Keratinocyte (primary cell): Measurements from ENCODE around the gene ADAM19.

Experiments
- CTCF ChIP-seq, 3 experiments: IDR thresholded peaks in 1 of 3; conservative IDR thresholded peaks in 1 of 3; optimal IDR thresholded peaks in 1 of 3; 2 replicates in 2 of 3; 3 replicates in 1 of 3; pipeline versions ENCODE3 to v1.5.1; 2011; ENCODE audit warnings: low read length in 3 of 3, mild to moderate bottlenecking in 3 of 3, moderate library complexity in 2 of 3, control low read depth in 1 of 3, inconsistent platforms in 1 of 3; ENCODE audit not compliant: insufficient read depth in 2 of 3; ENCODE audit errors: extremely low read depth in 1 of 3
- EZH2 ChIP-seq: IDR thresholded peaks from one replicate; pipeline ENCODE4 v1.6.1; 2012; ENCODE audit warnings: inconsistent platforms, mild to moderate bottlenecking, low read length, moderate library complexity

- no peak for TF ChIP-seq CTCF (optimal IDR thresholded peaks at IDR 0.05 in 1 of 3, IDR thresholded peaks at IDR 0.05 in 1 of 3, conservative IDR thresholded peaks at IDR 0.05 in 1 of 3; ENCODE audit: extremely low read depth in 1 of 3, insufficient read depth in 2 of 3, low read length in 3 of 3)
- TF ChIP-seq EZH2 = no peak
These were observed 88.2 kb downstream of the ADAM19 start for GRCh38 chr5:157487358-157487757.
